Measurements from ENCODE around the gene ATAD1.

Gene ATAD1

DNA sequence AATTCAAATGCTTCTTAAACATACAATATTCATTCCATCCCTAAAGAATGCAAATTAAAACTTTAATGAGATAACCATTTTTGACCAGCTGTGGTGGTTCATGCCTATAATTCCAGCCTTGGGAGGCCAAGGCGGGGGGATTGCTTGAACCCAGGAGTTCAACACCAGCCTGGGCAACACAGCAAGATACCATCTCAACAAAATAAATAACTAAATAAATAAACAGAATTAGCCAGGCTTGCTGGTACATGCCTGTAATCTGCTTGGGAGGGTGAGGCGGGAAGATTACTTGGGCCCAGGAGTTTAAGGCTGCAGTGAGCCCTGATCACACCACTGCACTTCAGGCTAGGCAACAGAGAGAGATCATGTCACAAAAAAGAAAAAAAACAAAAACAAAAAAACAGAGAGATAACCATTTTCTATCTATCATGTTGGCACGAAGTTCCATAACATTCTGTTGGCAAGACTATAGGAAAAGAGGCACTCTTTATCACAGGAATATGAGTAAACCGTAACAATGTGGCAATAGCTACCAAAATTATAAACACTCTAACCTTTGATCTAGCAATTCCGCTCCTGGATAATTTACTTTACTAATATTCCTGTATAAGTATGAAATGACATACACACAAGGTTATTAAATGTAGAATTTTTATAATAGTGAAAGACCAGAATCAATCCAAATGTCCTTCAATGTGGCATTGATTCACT, 52.2 kb downstream of the ATAD1 start:
- Histone ChIP-seq H3K4me2 (ENCODE audit: low read length) (no peak overlapping the region), H3K36me3 (ENCODE audit: control insufficient read depth, insufficient read depth, low read length) (no peaks in the 10 kb centered on the region), H3K9ac (no peak overlapping the region), H3K79me2 (no peaks in the 10 kb centered on the region), H3K27ac (no peak overlapping the region), H3K4me3 (ENCODE audit: low read depth, low read length) (no peak overlapping the region), H3K9me3 (ENCODE audit: control insufficient read depth, low read length) (no peaks in the 10 kb centered on the region), H3K27me3 (ENCODE audit: control insufficient read depth, insufficient read depth, low read length) (no peaks in the 10 kb centered on the region), H2AFZ (no peak overlapping the region), H3K4me1 (no peaks in the 10 kb centered on the region)
- TF ChIP-seq CTCF (IDR thresholded peaks at IDR 0.05) = no peak

DNA sequence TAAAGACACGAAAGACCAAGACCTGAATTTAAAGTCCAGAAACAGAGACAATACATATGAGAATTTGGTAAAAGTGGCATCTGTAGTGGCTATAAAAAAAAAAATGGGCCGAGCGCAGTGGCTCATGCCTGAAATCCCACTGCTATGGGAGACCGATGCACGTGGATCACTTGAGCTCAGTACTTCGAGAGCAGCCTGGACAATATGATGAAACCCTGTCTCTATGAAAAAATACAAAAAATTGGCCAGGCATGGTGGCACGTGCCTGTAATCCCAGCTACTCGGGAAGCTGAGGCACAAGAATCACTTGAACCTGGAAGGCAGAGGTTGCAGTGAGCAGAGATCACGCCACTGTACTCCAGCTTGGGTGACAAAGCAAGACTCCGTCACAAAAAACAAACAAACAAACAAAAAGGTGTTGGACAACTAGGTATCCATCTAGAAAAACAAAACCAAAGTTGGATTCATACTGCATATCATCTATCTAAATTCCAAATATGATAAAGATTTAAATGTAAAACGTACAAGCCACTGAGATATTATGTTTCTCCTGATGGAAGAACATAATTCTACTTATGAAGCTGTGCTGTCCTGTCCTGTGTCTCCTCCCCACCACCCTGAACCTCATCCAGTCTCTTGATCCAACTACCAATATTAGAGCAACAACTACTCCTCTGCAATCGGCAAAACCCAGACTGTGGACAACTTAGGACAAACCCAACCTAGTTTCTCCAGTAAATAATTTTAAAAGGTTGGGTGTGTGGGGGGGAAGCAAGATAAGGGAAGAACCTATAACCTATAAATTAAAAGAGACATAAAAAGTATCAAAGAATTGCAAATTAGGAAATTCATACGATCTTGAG, 53.7 kb downstream of the ATAD1 start:
- Histone ChIP-seq H3K4me3 (ENCODE audit: low read depth, low read length) (no peak overlapping the region), H3K9me3 (ENCODE audit: control insufficient read depth, low read length) (no peaks in the 10 kb centered on the region), H3K4me1 (no peaks in the 10 kb centered on the region), H2AFZ (no peak overlapping the region), H3K27me3 (ENCODE audit: control insufficient read depth, insufficient read depth, low read length) (no peaks in the 10 kb centered on the region), H3K36me3 (ENCODE audit: control insufficient read depth, insufficient read depth, low read length) (no peaks in the 10 kb centered on the region), H3K27ac (no peak overlapping the region), H3K79me2 (no peaks in the 10 kb centered on the region), H3K4me2 (ENCODE audit: low read length) (no peak overlapping the region), H3K9ac (no peak overlapping the region)
- no peak for TF ChIP-seq CTCF (IDR thresholded peaks at IDR 0.05)

GRCh38 chr10:87763086-87763861, 54.8 kb downstream of the ATAD1 start:
- H3K4me1 ChIP-seq = no peaks in the 10 kb centered on the region
- H3K79me2 ChIP-seq = no peaks in the 10 kb centered on the region
- H3K9ac ChIP-seq = no peak overlapping the region
- no peaks in the 10 kb centered on the region for H3K9me3 ChIP-seq (ENCODE audit: control insufficient read depth, low read length)
- no peak overlapping the region for H2AFZ ChIP-seq
- H3K4me2 ChIP-seq (ENCODE audit: low read length) = no peak overlapping the region
- H3K27ac ChIP-seq = no peak overlapping the region
- no peaks in the 10 kb centered on the region for H3K36me3 ChIP-seq (ENCODE audit: control insufficient read depth, insufficient read depth, low read length)
- TF ChIP-seq CTCF (IDR thresholded peaks at IDR 0.05) = no peak
- H3K27me3 ChIP-seq (ENCODE audit: control insufficient read depth, insufficient read depth, low read length) = no peaks in the 10 kb centered on the region
- H3K4me3 ChIP-seq (ENCODE audit: low read depth, low read length) = no peak overlapping the region

DNA sequence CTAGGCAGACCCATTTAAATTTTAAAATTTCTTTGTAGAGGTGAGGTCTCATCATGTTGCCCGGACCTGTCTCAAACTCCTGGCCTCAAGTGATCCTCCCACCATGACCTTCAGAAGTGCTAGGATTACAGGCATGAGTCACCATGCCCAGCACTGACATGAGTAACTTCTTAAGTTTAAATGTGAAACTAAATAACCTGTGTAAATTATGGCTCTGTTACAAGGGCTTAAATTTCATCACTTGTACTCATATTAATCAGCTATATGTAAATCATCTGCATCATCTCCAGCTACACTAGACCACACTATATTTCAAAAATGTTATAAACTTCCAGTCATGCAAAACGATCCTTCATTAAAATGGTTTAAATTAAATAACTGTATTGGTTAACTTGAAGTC, 56.1 kb downstream of the ATAD1 start:
- no peak overlapping the region for H3K4me3 ChIP-seq (ENCODE audit: low read depth, low read length)
- no peak overlapping the region for H3K4me2 ChIP-seq (ENCODE audit: low read length)
- no peak overlapping the region for H3K27ac ChIP-seq
- no peaks in the 10 kb centered on the region for H3K36me3 ChIP-seq (ENCODE audit: control insufficient read depth, insufficient read depth, low read length)
- H2AFZ ChIP-seq = no peak overlapping the region
- no peaks in the 10 kb centered on the region for H3K79me2 ChIP-seq
- H3K9ac ChIP-seq = no peak overlapping the region
- TF ChIP-seq CTCF (IDR thresholded peaks at IDR 0.05) = no peak
- no peaks in the 10 kb centered on the region for H3K4me1 ChIP-seq
- no peaks in the 10 kb centered on the region for H3K9me3 ChIP-seq (ENCODE audit: control insufficient read depth, low read length)
- no peaks in the 10 kb centered on the region for H3K27me3 ChIP-seq (ENCODE audit: control insufficient read depth, insufficient read depth, low read length)
